Measurements from ENCODE around the gene ZNF25. TPM values are rescaled to one million over a fixed set of nuclear protein-coding genes. Genes with fewer than 3 reads are reported as not detected.

Gene ZNF25
- total and polyA plus RNA-seq, 2 of the 4 experiments (the other 2 are of a cell fraction): 5.1 to 9.5 TPM

- Histone ChIP-seq H3K23ac (ENCODE audit: low read depth, low read length) (no peak overlapping the region), H3K14ac (replicated peaks; ENCODE audit: low read depth, low read length) (no peak overlapping the region), H3K36me3 (ENCODE audit: control insufficient read depth, insufficient read depth, low read length) (peaks cover 4% of the 10 kb centered on the region; the same call in 1 of the 2 replicates), H3K56ac (ENCODE audit: extremely low read depth, insufficient read depth, low read length) (no peak overlapping the region), H2BK20ac (ENCODE audit: low read depth, low read length) (no peak overlapping the region), H4K20me1 (ENCODE audit: insufficient read depth, low read length) (no peaks in the 10 kb centered on the region), H2BK5ac (ENCODE audit: low read depth, low read length, poor library complexity, severe bottlenecking) (no peak overlapping the region), H2BK120ac (ENCODE audit: low read depth, low read length) (no peak overlapping the region), H3K9ac (ENCODE audit: low read depth, low read length) (no peak overlapping the region), H4K8ac (ENCODE audit: low read depth in 2 of 2, low read length in 2 of 2) (no peak overlapping the region), H3K27ac (ENCODE audit: insufficient read depth, low read length) (no peak overlapping the region), H2AFZ (replicated peaks; ENCODE audit: low read length, poor library complexity) (no peak overlapping the region), H3K9me3 (ENCODE audit: control insufficient read depth, insufficient read depth, low read length) (no peaks in the 10 kb centered on the region), H4K5ac (ENCODE audit: low read depth, low read length) (no peak overlapping the region), H3K27me3 (ENCODE audit: control insufficient read depth, insufficient read depth, low read length) (no peaks in the 10 kb centered on the region), H3K4me2 (ENCODE audit: low read depth, low read length) (no peak overlapping the region), H3K4ac (ENCODE audit: low read depth, low read length) (no peak overlapping the region), H2AK9ac (replicated peaks; ENCODE audit: low read depth, low read length, poor library complexity) (no peak overlapping the region), H2AK5ac (ENCODE audit: low read depth, low read length) (no peak overlapping the region), H3K79me1 (ENCODE audit: low read depth in 1 of 2, low read length in 2 of 2) (no peaks in the 10 kb centered on the region), H3K4me3 (ENCODE audit: insufficient read depth, low read depth, low read length) (no peak overlapping the region), H4K91ac (ENCODE audit: insufficient read depth, low read depth, low read length) (no peak overlapping the region), H3K4me1 (ENCODE audit: control insufficient read depth, insufficient read depth, low read length) (no peaks in the 10 kb centered on the region), H2BK15ac (ENCODE audit: low read depth, low read length) (no peak overlapping the region), H3K18ac (ENCODE audit: low read depth, low read length) (no peak overlapping the region), H3K9me1 (ENCODE audit: insufficient read depth, low read length) (no peaks in the 10 kb centered on the region)
- no TSS peak for BruUV-seq (replicated peaks)
- WGBS, 2 experiments (ENCODE audit: extremely low coverage in 2 of 2, insufficient read length in 1 of 2): no CpG with 5 or more reads among the region's 2 CpGs
- in situ Hi-C loops (cut with MboI; ENCODE audit: low sequenced_read_pairs) (no loop called here), intact Hi-C loops (cut with micrococcal nuclease) (no loop called here), dilution Hi-C loops (cut with HindIII; ENCODE audit: low sequenced_read_pairs, unreplicated experiment) (no loop called here)
- ChIA-PET POLR2A (ENCODE audit: unreplicated experiment) (no interaction called here), CTCF (no interaction called here)
- TF ChIP-seq SMC3 (IDR thresholded peaks at IDR 0.05; ENCODE audit: low read depth, low read length): no peak
- no peak for TF ChIP-seq CEBPB (IDR thresholded peaks at IDR 0.05; ENCODE audit: low read depth, low read length)
- TF ChIP-seq MAFK (IDR thresholded peaks at IDR 0.05; ENCODE audit: low read depth, low read length): no peak
- TF ChIP-seq, protein P1, sequence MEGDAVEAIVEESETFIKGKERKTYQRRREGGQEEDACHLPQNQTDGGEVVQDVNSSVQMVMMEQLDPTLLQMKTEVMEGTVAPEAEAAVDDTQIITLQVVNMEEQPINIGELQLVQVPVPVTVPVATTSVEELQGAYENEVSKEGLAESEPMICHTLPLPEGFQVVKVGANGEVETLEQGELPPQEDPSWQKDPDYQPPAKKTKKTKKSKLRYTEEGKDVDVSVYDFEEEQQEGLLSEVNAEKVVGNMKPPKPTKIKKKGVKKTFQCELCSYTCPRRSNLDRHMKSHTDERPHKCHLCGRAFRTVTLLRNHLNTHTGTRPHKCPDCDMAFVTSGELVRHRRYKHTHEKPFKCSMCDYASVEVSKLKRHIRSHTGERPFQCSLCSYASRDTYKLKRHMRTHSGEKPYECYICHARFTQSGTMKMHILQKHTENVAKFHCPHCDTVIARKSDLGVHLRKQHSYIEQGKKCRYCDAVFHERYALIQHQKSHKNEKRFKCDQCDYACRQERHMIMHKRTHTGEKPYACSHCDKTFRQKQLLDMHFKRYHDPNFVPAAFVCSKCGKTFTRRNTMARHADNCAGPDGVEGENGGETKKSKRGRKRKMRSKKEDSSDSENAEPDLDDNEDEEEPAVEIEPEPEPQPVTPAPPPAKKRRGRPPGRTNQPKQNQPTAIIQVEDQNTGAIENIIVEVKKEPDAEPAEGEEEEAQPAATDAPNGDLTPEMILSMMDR (conservative IDR thresholded peaks at IDR 0.05; ENCODE audit: low read depth, low read length): no peak
- no peak for TF ChIP-seq NFE2L2 (IDR thresholded peaks at IDR 0.05; ENCODE audit: low read depth, low read length)
- no peak for TF ChIP-seq USF2 (IDR thresholded peaks at IDR 0.05; ENCODE audit: low read depth, low read length)
- no peak for TF ChIP-seq MXI1 (IDR thresholded peaks at IDR 0.05; ENCODE audit: borderline replicate concordance, low read depth, low read length)
- TF ChIP-seq FOS (IDR thresholded peaks at IDR 0.05; ENCODE audit: low read depth, low read length): no peak
- TF ChIP-seq RFX5 (IDR thresholded peaks at IDR 0.05; ENCODE audit: low read depth, low read length): no peak
- TF ChIP-seq CHD1 (IDR thresholded peaks at IDR 0.05; ENCODE audit: low read depth, low read length): no peak
- no peak for TF ChIP-seq RAD21 (IDR thresholded peaks at IDR 0.05; ENCODE audit: low read length)
- TF ChIP-seq, protein P2, sequence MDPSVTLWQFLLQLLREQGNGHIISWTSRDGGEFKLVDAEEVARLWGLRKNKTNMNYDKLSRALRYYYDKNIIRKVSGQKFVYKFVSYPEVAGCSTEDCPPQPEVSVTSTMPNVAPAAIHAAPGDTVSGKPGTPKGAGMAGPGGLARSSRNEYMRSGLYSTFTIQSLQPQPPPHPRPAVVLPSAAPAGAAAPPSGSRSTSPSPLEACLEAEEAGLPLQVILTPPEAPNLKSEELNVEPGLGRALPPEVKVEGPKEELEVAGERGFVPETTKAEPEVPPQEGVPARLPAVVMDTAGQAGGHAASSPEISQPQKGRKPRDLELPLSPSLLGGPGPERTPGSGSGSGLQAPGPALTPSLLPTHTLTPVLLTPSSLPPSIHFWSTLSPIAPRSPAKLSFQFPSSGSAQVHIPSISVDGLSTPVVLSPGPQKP (IDR thresholded peaks at IDR 0.05; ENCODE audit: borderline replicate concordance, low read depth, low read length): no peak
- TF ChIP-seq BHLHE40 (IDR thresholded peaks at IDR 0.05; ENCODE audit: low read depth, low read length): no peak
- TF ChIP-seq RCOR1 (IDR thresholded peaks at IDR 0.05; ENCODE audit: insufficient replicate concordance, low read length): no peak
- TF ChIP-seq POLR2A (IDR thresholded peaks at IDR 0.05; ENCODE audit: low read depth, low read length): no peak
- TF ChIP-seq MAZ (IDR thresholded peaks at IDR 0.05; ENCODE audit: borderline replicate concordance, low read depth, low read length): no peak
- ATAC-seq (ENCODE audit: low read depth): no peak
- no peak for DNase-seq
Observed at GRCh38 chr10:37957841-37958240, 18.6 kb downstream of the ZNF25 start.
